ENCODE data around the gene PLD6.

The PLD6 gene

DNA sequence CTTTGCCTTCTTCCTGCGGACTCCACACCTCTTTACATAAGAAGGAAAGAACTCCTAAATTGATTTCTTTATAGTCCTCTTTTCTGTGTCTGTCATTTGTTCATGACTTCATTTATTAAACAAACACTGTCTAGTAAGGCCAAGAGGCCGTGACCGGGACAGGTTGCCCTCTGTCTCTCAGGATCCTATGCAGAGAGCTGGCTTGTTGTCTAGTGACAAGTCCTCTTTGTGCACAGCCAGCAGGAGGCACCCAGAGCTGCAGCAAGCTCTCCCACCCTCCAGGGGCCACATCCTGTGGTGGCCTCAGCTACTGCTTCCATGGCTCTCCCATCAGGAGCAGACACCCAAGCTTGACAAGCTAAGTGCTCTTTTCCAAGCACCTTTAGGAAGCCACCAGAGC is 50.6 kb downstream of the PLD6 start:
- DNase-seq (ENCODE audit: low read depth) = no peak

DNA sequence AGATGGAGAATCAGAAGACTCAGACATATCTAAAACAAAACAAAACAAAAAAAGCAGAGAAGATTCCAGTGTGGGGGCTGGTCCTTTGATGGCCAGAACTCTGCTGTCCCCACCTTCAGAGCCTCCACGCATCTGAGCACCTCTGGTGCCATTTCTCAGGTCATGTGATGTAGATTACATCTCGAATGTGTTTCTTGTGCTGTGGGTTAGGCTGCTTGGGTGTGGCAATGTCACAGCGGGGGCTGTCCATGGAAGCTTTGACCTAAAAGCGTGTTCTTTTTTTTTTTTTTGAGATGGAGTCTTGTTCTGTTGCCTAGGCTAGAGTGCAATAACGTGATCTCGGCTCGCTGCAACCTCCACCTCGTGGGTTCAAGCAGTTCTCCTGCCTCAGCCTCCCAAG is 51.2 kb downstream of the PLD6 start:
- DNase-seq (ENCODE audit: low read depth) = no peak

DNA sequence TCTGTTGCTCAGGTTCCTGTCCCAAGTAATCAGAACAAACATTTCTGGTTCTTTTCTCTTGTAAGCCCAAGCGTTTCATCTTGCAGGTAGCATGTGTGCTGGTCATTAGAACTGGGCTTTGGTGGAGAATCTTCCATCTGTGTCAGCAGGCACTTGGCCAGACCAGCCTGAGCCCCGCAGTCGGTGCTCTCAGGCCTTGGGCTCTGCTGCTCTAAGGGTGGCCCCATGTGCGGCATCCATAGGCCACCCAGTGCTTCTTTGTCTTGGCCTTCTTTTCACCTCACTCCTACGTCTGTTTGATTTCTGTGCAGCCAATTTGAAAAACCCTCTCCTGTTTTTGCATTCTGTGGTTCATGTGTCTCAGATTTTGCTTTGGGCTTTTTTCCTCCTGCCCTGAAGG is 51.6 kb downstream of the PLD6 start:
- DNase-seq (ENCODE audit: low read depth) = no peak

DNA sequence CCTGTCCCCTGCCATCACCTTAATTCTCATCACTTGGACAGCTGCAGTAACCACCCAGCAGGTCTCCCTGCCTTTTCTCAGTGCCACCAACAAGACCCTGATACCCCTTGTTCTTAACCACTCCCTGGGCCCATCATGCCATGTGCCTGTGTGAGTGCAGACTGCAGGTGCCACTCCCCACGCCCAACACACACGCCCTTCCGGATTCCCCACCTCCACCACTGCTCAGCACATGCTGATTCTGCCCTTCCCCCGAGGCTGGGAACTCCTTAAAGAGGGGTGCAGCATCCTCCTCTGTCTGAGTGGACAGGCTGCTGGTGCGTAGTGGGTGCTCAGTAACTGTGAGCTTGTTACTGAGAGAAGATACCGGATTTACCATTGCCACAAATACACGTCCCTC is 52.4 kb downstream of the PLD6 start:
- no peak for DNase-seq (ENCODE audit: low read depth)

DNA sequence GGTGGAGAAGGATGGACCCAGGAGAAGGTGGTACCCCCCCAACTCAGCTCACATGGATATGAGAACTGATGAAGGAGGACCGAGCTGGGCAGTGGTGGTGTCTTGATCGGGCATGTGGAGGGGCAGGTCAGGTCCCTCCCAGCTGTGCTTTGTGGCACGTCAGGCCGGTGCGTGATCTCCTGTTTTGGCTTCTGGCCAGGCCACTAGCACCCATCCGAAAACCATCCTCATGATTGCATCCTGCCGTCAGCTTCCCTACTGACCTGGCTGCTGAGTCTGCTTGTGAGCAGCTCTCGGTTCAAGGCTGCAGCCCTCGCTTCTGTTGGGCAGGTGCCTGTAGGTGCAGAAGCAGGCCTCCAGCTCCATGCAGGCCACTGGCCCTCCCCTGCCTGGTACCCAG is 53.1 kb downstream of the PLD6 start:
- no peak for DNase-seq (ENCODE audit: low read depth)

DNA sequence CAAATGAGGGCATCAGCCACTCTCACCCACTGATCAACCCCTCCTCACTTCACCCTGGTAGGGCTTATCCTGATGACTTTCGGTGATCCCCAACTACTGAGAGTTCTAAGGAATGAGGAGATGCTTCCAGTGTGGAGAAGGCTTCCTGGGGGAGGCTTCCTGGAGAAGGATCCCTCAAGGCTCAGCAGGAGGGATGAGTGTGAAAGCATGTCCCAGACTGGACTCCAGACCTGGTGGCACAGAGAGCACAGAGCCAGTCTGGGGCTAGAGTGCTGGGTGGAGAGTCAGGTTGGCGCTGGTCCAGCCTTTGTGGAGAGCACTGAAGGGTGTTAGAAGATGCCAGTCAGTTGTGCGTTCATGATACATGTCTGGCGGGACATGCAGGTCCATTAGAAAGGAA is 53.7 kb downstream of the PLD6 start:
- no peak for DNase-seq (ENCODE audit: low read depth)

DNA sequence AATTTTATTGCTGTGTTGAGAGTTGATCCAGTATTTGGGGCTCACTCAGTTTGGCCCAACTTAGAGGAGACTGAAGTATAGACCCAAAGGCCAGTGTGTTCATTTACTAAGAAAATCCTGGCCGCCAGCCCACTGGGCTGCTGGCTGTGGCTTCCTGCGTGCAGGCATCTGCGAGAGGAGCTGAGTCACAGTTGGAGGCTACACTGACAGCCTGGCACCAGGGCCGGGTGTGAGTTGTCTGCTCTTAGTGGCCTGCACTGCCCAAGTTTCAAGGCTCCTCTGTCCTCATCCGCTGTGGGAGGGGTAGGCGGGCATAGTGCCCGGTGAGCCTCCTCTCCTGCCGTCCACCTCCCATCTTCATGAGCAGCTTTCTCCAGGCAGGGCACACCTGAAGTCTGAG is 54.2 kb downstream of the PLD6 start:
- DNase-seq (ENCODE audit: low read depth) = no peak

DNA sequence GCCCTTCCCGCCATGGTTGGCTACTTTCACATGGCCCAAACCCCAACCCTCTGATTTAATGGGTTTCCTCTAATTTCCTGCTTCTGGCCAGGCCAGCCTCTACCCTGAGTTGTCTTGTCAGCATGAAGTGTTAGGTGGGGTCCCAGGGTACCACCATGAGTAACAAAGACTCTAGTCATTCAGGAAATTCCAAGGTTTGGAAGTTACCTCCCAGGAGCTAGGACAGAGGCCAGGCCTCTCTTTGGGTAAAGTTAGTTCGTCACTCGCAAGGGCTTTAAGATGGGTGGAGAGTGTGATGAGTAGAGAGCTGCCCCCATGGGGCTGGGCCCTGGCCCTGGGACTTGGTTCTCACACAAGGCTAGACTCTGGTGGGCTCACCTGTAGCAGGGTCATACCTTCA is 54.6 kb downstream of the PLD6 start:
- no peak for DNase-seq (ENCODE audit: low read depth)

DNA sequence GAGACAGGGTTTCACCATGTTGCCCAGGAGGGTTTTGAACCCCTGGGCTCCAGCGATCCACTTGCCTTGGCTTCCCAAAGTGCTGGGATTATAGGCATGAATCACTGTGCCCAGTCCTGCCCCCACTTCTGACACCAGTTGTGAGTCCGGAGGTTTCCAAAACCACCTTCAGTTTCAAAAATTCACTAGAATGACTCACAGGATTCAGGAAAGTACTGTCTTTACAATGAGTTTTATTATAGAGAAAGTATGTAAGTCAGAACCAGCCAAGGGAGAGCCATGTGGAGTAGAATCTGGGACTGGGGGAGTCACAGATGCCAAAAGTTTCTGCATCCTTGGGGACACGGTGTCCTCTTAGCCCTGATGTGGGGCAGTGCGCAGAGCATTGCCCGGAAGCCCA is 55.1 kb downstream of the PLD6 start:
- DNase-seq (ENCODE audit: low read depth) = no peak
